Adrenal gland (tissue), 5 donors: ENCODE data around the gene SUPT4H1.

ENCODE experiments used
- POLR2A ChIP-seq, 2 donors: fragments of 450-650 bp; IDR thresholded peaks; one replicate each; pipeline ENCODE4 v1.6.1; 2017; ENCODE audit warnings: antibody characterized with exemption in 2 of 2, mild to moderate bottlenecking in 2 of 2, moderate library complexity in 1 of 2
- TF ChIP-seq, protein P1 (sequence below), 6 experiments: fragments of 450-650 bp in 4 of 6; fragments of 200-600 bp in 2 of 6; sonication (generic) in 1 of 6; IDR thresholded peaks; 1 replicate in 5 of 6; 2 replicates in 1 of 6; pipeline versions ENCODE4 v1.5.1 to v1.8.0; 2016 to 2021; ENCODE audit warnings: antibody characterized with exemption in 6 of 6, mild to moderate bottlenecking in 2 of 6, moderate library complexity in 1 of 6
- donor health status: DM: no; HTN: no; CAD: no.

DNA sequence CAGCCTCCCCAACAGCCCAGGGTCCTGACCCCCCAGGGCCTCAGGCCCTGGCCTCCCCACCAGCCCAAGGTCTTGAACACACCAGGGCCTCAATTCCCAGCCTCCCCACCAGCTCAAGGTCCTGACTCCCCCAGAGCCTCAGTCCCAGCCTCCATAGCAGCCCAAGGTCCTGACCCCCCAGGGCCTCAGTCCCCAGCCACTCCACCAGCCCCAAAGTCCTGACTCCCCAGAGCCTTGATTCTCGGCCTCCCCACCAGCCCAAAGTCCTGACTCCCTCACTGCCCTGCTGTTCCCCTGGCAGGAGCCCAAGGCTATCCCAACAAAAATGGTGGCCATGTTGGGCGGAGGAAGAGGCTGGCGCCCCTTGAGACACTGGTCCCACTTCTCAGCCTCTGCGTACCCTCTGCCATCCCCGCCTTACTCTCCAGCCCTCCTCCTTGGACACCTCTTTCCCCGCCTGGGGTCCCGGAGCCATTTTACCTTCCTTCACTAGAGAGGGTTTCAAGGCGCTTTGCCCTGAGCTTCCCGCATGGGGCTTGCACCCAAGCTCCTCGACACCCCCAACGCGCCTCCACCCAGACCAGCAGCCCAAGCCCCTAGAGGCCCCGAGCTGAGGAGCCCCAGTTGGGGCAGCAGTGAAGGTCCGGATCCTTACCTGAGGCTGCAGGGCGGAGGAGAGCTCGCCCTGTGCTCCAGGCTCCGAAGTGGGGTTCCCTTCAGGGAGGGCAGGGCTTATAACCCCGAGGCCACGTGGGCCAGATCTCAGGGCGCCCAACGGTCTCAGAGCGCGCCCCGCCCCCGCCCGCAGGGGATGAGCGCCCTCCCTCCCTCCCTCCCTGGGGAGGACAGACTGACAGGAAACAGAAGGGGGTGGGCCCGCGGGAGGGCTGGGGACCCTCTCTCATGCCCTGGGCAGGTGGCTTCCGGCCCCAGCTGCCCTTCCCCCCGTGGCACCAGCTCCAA, 19.9 kb downstream of the SUPT4H1 start:
- TF ChIP-seq, protein P1, sequence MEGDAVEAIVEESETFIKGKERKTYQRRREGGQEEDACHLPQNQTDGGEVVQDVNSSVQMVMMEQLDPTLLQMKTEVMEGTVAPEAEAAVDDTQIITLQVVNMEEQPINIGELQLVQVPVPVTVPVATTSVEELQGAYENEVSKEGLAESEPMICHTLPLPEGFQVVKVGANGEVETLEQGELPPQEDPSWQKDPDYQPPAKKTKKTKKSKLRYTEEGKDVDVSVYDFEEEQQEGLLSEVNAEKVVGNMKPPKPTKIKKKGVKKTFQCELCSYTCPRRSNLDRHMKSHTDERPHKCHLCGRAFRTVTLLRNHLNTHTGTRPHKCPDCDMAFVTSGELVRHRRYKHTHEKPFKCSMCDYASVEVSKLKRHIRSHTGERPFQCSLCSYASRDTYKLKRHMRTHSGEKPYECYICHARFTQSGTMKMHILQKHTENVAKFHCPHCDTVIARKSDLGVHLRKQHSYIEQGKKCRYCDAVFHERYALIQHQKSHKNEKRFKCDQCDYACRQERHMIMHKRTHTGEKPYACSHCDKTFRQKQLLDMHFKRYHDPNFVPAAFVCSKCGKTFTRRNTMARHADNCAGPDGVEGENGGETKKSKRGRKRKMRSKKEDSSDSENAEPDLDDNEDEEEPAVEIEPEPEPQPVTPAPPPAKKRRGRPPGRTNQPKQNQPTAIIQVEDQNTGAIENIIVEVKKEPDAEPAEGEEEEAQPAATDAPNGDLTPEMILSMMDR (IDR thresholded peaks at IDR 0.05), result no peak
- TF ChIP-seq POLR2A (IDR thresholded peaks at IDR 0.05), result peak; percentile 60 to 78
